Activated CD8-positive, alpha-beta T cell treated with anti-CD3 and anti-CD28 coated beads, Interleukin-2, amount 10 ng/mL, durations not matched to agents 7 days and 5 days (primary cell): ENCODE results near the gene TRPC6. TPM values are rescaled to one million over a fixed set of nuclear protein-coding genes. Genes with fewer than 3 reads are reported as not detected.
"Not testable (repeated sequence)": the region's sequence is repeated elsewhere in the genome, so short reads cannot be mapped to it uniquely, and the experiment has no call there.

Experiments used
- ATAC-seq: fragments of 150-1000 bp; cut with Tn5 transposase; one replicate; pipeline ENCODE4 v1.10.0; 2021; ENCODE audit warnings: moderate library complexity
- CTCF ChIA-PET: fragments of 350-600 bp; sonication (Branson Sonifier 250); formaldehyde crosslinking; loops from one replicate; lab custom pipeline; 2021; ENCODE audit warnings: antibody characterized with exemption; lab: Charles Lee
- POLR2A ChIA-PET: fragments of 350-600 bp; sonication (Branson Sonifier 250); formaldehyde crosslinking; loops from one replicate; lab custom pipeline; 2021; ENCODE audit warnings: antibody characterized with exemption; lab: Charles Lee
- DNase-seq: peaks from one replicate; pipeline ENCODE4 v3.0.0-alpha.2; 2020
- H3K27ac Mint-ChIP-seq: one replicate; pipeline ENCODE4 v1.8.0; 2021; ENCODE audit warnings: mild to moderate bottlenecking, mixed read lengths
- H3K27me3 Mint-ChIP-seq: one replicate; pipeline ENCODE4 v1.8.0; 2021; ENCODE audit warnings: low read depth, mixed read lengths
- H3K36me3 Mint-ChIP-seq: one replicate; pipeline ENCODE4 v1.8.0; 2021; ENCODE audit warnings: low read depth, mixed read lengths
- H3K4me1 Mint-ChIP-seq: one replicate; pipeline ENCODE4 v1.8.0; 2021; ENCODE audit warnings: low read depth, mixed read lengths
- H3K4me3 Mint-ChIP-seq: one replicate; pipeline ENCODE4 v1.8.0; 2021; ENCODE audit warnings: mild to moderate bottlenecking, mixed read lengths
- H3K9me3 Mint-ChIP-seq: one replicate; pipeline ENCODE4 v1.8.0; 2022; ENCODE audit warnings: mixed read lengths; ENCODE audit not compliant: insufficient read depth
- total RNA-seq, 2 experiments: library from RNA; stranded (reverse); gene quantifications; one replicate each; pipeline ENCODE4 v1.2.3, GENCODE V29; 2021

Gene TRPC6
- total RNA-seq, 2 experiments from 2014 or later = not detected

GRCh38 chr11:101474666-101475065 is 109.1 kb downstream of the TRPC6 start:
- Mint-ChIP-seq H3K27me3 (no peaks in the 10 kb centered on the region), H3K36me3 (no peaks in the 10 kb centered on the region), H3K27ac (no peak overlapping the region), H3K9me3 (no peaks in the 10 kb centered on the region), H3K4me1 (no peaks in the 10 kb centered on the region), H3K4me3 (no peak overlapping the region)
- no peak for DNase-seq
- CTCF ChIA-PET = no interaction called here
- no peak for ATAC-seq
- POLR2A ChIA-PET = no interaction called here

GRCh38 chr11:101470881-101471520 is 112.8 kb downstream of the TRPC6 start:
- Mint-ChIP-seq H3K36me3 (no peaks in the 10 kb centered on the region), H3K27ac (no peak overlapping the region), H3K9me3 (peaks cover 7% of the 10 kb centered on the region), H3K4me1 (no peaks in the 10 kb centered on the region), H3K4me3 (no peak overlapping the region), H3K27me3 (no peaks in the 10 kb centered on the region)
- ATAC-seq (no peak), DNase-seq (no peak)
- ChIA-PET CTCF (interaction anchor here (1.0 kb wide), 1 partner anchor 121 kb away, joined by 3 read pairs; no protein-coding TSS in a partner anchor), POLR2A (no interaction called here)

- H3K9me3 Mint-ChIP-seq = peaks cover 7% of the 10 kb centered on the region
- POLR2A ChIA-PET = no interaction called here
- no peaks in the 10 kb centered on the region for H3K27me3 Mint-ChIP-seq
- CTCF ChIA-PET = interaction anchor here (1.0 kb wide), 1 partner anchor 121 kb away, joined by 3 read pairs; no protein-coding TSS in a partner anchor
- no peaks in the 10 kb centered on the region for H3K4me1 Mint-ChIP-seq
- no peaks in the 10 kb centered on the region for H3K36me3 Mint-ChIP-seq
- no peak overlapping the region for H3K4me3 Mint-ChIP-seq
- ATAC-seq = no peak
- no peak overlapping the region for H3K27ac Mint-ChIP-seq
- no peak for DNase-seq
Measured at GRCh38 chr11:101470419-101470818, 113.4 kb downstream of the TRPC6 start.

GRCh38 chr11:101466352-101466751 is 117.5 kb downstream of the TRPC6 start:
- Mint-ChIP-seq H3K36me3 (no peaks in the 10 kb centered on the region), H3K4me3 (no peak overlapping the region), H3K9me3 (peaks cover 7% of the 10 kb centered on the region), H3K27ac (no peak overlapping the region), H3K4me1 (no peaks in the 10 kb centered on the region), H3K27me3 (no peaks in the 10 kb centered on the region)
- ATAC-seq (no peak), DNase-seq (no peak)
- ChIA-PET CTCF (no interaction called here), POLR2A (no interaction called here)

GRCh38 chr11:101464388-101464787 is 119.4 kb downstream of the TRPC6 start:
- H3K9me3 Mint-ChIP-seq, POLR2A ChIA-PET, H3K4me3 Mint-ChIP-seq, H3K27ac Mint-ChIP-seq, ATAC-seq, DNase-seq, H3K27me3 Mint-ChIP-seq, CTCF ChIA-PET, H3K4me1 Mint-ChIP-seq, H3K36me3 Mint-ChIP-seq: not testable (repeated sequence)

- POLR2A ChIA-PET = no interaction called here
- H3K27me3 Mint-ChIP-seq = no peaks in the 10 kb centered on the region
- CTCF ChIA-PET = no interaction called here
Measured at GRCh38 chr11:101459020-101459419, 124.8 kb downstream of the TRPC6 start.

GRCh38 chr11:101458161-101458560 is 125.6 kb downstream of the TRPC6 start:
- POLR2A ChIA-PET = no interaction called here
- no peak overlapping the region for H3K27ac Mint-ChIP-seq
- no peaks in the 10 kb centered on the region for H3K4me1 Mint-ChIP-seq
- DNase-seq (no peak), ATAC-seq (no peak)
- H3K36me3 Mint-ChIP-seq = no peaks in the 10 kb centered on the region
- H3K9me3 Mint-ChIP-seq = no peaks in the 10 kb centered on the region
- CTCF ChIA-PET = no interaction called here
- no peak overlapping the region for H3K4me3 Mint-ChIP-seq
- H3K27me3 Mint-ChIP-seq = no peaks in the 10 kb centered on the region

More at GRCh38 chr11:101459020-101459419, 124.8 kb downstream of the TRPC6 start:
- no peaks in the 10 kb centered on the region for H3K9me3 Mint-ChIP-seq
- H3K36me3 Mint-ChIP-seq = no peaks in the 10 kb centered on the region
- no peaks in the 10 kb centered on the region for H3K4me1 Mint-ChIP-seq
- H3K4me3 Mint-ChIP-seq = no peak overlapping the region
- no peak for ATAC-seq
- DNase-seq = no peak
- H3K27ac Mint-ChIP-seq = no peak overlapping the region

GRCh38 chr11:101456812-101457211 is 127.0 kb downstream of the TRPC6 start:
- no peak for DNase-seq
- no peaks in the 10 kb centered on the region for H3K4me1 Mint-ChIP-seq
- no peak overlapping the region for H3K27ac Mint-ChIP-seq
- ChIA-PET CTCF (no interaction called here), POLR2A (no interaction called here)
- no peaks in the 10 kb centered on the region for H3K36me3 Mint-ChIP-seq
- H3K4me3 Mint-ChIP-seq = no peak overlapping the region
- ATAC-seq = no peak
- H3K27me3 Mint-ChIP-seq = no peaks in the 10 kb centered on the region
- H3K9me3 Mint-ChIP-seq = no peaks in the 10 kb centered on the region

- CTCF ChIA-PET = no interaction called here
- Mint-ChIP-seq H3K4me3 (no peak overlapping the region), H3K27ac (no peak overlapping the region), H3K27me3 (no peaks in the 10 kb centered on the region), H3K4me1 (no peaks in the 10 kb centered on the region), H3K9me3 (no peaks in the 10 kb centered on the region), H3K36me3 (no peaks in the 10 kb centered on the region)
- ATAC-seq (no peak), DNase-seq (no peak)
- POLR2A ChIA-PET = no interaction called here
Measured at GRCh38 chr11:101453682-101454081, 130.1 kb downstream of the TRPC6 start.

- POLR2A ChIA-PET = no interaction called here
Measured at GRCh38 chr11:101448881-101449442, 134.8 kb downstream of the TRPC6 start.

GRCh38 chr11:101446726-101447125 is 137.1 kb downstream of the TRPC6 start:
- Mint-ChIP-seq H3K36me3 (no peaks in the 10 kb centered on the region), H3K27me3 (no peaks in the 10 kb centered on the region), H3K4me3 (no peak overlapping the region), H3K27ac (no peak overlapping the region), H3K9me3 (no peaks in the 10 kb centered on the region), H3K4me1 (no peaks in the 10 kb centered on the region)
- no peak for DNase-seq
- no peak for ATAC-seq
- CTCF ChIA-PET = no interaction called here
- POLR2A ChIA-PET = no interaction called here

More at GRCh38 chr11:101448881-101449442, 134.8 kb downstream of the TRPC6 start:
- Mint-ChIP-seq H3K27me3 (no peaks in the 10 kb centered on the region), H3K4me1 (no peaks in the 10 kb centered on the region), H3K27ac (no peak overlapping the region), H3K36me3 (no peaks in the 10 kb centered on the region), H3K9me3 (no peaks in the 10 kb centered on the region), H3K4me3 (no peak overlapping the region)
- ATAC-seq (no peak), DNase-seq (no peak)
- CTCF ChIA-PET = no interaction called here

GRCh38 chr11:101446238-101446637 is 137.6 kb downstream of the TRPC6 start:
- Mint-ChIP-seq H3K27ac (no peak overlapping the region), H3K4me1 (no peaks in the 10 kb centered on the region), H3K27me3 (no peaks in the 10 kb centered on the region), H3K36me3 (no peaks in the 10 kb centered on the region), H3K9me3 (no peaks in the 10 kb centered on the region), H3K4me3 (no peak overlapping the region)
- POLR2A ChIA-PET = no interaction called here
- no peak for DNase-seq
- CTCF ChIA-PET = no interaction called here
- no peak for ATAC-seq
